Measurements from ENCODE around the gene RAB7B. TPM values are rescaled to one million over a fixed set of nuclear protein-coding genes. Genes with fewer than 3 reads are reported as not detected.
A peak's percentile ranks its signal among the peaks of the same experiment; 100 is the strongest.

The RAB7B gene
- total RNA-seq, 2 donors from 2014 or later, result 16.1 to 17.5 TPM

DNA sequence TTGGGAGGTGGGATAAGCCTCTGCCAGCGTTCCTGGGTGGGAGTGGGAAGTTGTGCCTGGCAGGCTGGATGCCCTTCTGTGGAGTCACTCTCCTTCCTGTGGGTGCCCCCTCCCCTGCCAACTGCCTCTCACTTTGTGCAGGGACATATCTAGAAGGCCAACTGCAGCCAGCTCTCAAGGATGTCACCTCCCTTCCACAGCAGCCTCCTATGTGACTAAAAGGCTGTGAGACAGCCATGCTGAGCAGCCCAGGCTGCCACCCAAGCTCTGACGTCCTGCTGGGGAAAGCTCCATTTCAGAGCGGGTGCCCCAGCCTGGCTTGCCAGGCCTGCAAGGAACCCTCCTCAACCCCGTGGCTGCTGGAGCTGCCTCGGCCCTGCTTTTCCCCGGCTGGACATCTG is 40.4 kb downstream of the RAB7B start:
- intact Hi-C loops (cut with DNase I), result no loop called here
- no peaks in the 10 kb centered on the region for H3K27me3 ChIP-seq (replicated peaks; ENCODE audit: insufficient read depth)
- no peak for TF ChIP-seq POLR2A (IDR thresholded peaks at IDR 0.05)
- no peak for TF ChIP-seq POLR2AphosphoS5 (IDR thresholded peaks at IDR 0.05)
- TF ChIP-seq, protein P1, sequence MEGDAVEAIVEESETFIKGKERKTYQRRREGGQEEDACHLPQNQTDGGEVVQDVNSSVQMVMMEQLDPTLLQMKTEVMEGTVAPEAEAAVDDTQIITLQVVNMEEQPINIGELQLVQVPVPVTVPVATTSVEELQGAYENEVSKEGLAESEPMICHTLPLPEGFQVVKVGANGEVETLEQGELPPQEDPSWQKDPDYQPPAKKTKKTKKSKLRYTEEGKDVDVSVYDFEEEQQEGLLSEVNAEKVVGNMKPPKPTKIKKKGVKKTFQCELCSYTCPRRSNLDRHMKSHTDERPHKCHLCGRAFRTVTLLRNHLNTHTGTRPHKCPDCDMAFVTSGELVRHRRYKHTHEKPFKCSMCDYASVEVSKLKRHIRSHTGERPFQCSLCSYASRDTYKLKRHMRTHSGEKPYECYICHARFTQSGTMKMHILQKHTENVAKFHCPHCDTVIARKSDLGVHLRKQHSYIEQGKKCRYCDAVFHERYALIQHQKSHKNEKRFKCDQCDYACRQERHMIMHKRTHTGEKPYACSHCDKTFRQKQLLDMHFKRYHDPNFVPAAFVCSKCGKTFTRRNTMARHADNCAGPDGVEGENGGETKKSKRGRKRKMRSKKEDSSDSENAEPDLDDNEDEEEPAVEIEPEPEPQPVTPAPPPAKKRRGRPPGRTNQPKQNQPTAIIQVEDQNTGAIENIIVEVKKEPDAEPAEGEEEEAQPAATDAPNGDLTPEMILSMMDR (IDR thresholded peaks at IDR 0.05), result no peak
- no peak overlapping the region for H3K4me3 ChIP-seq
- no peak for DNase-seq (ENCODE audit: low spot score)
- no peak overlapping the region for H3K27ac ChIP-seq
- 64% methylated on average over 6 of the region's 6 CpGs for WGBS
- no peaks in the 10 kb centered on the region for H3K4me1 ChIP-seq (replicated peaks)
- H3K9me3 ChIP-seq, result no peaks in the 10 kb centered on the region
- H3K36me3 ChIP-seq, result no peaks in the 10 kb centered on the region

DNA sequence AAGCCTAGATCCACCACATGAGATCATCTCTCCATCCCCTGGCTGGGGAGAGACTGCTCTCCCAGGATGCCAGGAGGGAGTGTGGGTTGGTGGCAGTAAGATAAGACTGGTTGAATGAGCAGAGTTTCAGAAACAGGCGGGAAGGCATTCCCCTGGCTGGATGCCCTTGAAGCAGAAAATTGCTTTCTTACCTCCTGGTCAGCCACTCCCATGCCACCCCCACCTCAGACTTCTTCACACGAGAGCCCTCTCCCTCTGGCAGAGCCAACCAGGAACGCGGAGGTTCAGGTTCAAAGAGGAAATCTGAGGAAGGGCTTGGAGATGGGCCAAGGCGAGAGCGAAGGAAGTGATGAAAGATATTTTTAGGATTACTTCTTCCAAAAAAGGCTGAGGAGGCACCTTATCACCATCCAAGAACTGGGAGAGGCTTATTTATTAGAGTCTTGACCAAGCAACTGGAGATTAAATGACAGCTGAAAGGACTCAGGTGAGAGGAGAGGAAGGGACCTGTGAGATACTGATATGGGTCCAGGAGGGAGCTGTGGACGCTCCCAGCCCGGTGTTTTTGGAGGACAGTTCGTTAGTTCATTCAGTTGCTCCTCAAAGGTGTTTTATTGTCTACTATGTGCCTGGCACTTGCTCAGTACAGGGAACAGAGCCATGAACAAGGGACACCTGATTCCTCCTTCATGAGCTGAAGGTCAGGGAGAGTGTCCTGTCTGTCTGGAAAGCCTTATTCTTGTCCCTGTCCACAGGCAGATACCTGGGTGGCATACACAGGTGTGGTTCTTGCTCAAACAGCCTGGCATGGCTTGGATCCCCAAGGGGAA is 41.0 kb downstream of the RAB7B start:
- no peaks in the 10 kb centered on the region for H3K27me3 ChIP-seq (replicated peaks; ENCODE audit: insufficient read depth)
- H3K4me1 ChIP-seq (replicated peaks), result no peaks in the 10 kb centered on the region
- H3K4me3 ChIP-seq, result no peak overlapping the region
- DNase-seq (ENCODE audit: low spot score), result peak; percentile 25
- H3K9me3 ChIP-seq, result no peaks in the 10 kb centered on the region
- intact Hi-C loops (cut with DNase I), result no loop called here
- WGBS, result 18% methylated on average over 9 of the region's 9 CpGs
- no peak overlapping the region for H3K27ac ChIP-seq
- TF ChIP-seq, protein P1 (IDR thresholded peaks at IDR 0.05), result no peak
- TF ChIP-seq POLR2AphosphoS5 (IDR thresholded peaks at IDR 0.05), result peak; percentile 10
- TF ChIP-seq POLR2A (IDR thresholded peaks at IDR 0.05), result no peak
- H3K36me3 ChIP-seq, result no peaks in the 10 kb centered on the region

DNA sequence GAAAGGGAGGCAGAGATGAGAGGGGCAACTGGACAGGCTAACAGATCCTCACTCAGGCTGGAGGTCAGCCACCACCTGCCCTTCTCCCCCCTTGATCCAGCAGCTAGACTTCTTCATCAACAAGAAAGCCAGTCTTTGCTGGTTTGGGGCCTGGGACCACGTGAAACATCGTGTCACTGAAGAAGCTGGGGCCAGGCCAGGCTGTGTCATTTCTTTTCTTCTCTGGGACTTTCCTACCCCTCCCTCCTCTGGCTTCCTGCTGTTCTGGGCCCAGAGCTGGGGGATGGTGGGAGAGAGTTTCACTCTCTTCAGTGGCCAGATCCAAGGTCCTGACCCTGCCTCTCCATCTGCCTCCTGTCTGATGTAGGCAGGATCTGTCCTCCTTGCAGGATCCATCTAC is 41.8 kb downstream of the RAB7B start:
- no peak for DNase-seq (ENCODE audit: low spot score)
- no peak overlapping the region for H3K4me3 ChIP-seq
- no peaks in the 10 kb centered on the region for H3K36me3 ChIP-seq
- H3K27ac ChIP-seq, result no peak overlapping the region
- no peaks in the 10 kb centered on the region for H3K4me1 ChIP-seq (replicated peaks)
- H3K27me3 ChIP-seq (replicated peaks; ENCODE audit: insufficient read depth), result no peaks in the 10 kb centered on the region
- intact Hi-C loops (cut with DNase I), result no loop called here
- 26% methylated on average over 2 of the region's 2 CpGs for WGBS
- TF ChIP-seq POLR2A (IDR thresholded peaks at IDR 0.05), result no peak
- TF ChIP-seq POLR2AphosphoS5 (IDR thresholded peaks at IDR 0.05), result no peak
- TF ChIP-seq, protein P1 (IDR thresholded peaks at IDR 0.05), result no peak
- H3K9me3 ChIP-seq, result no peaks in the 10 kb centered on the region

DNA sequence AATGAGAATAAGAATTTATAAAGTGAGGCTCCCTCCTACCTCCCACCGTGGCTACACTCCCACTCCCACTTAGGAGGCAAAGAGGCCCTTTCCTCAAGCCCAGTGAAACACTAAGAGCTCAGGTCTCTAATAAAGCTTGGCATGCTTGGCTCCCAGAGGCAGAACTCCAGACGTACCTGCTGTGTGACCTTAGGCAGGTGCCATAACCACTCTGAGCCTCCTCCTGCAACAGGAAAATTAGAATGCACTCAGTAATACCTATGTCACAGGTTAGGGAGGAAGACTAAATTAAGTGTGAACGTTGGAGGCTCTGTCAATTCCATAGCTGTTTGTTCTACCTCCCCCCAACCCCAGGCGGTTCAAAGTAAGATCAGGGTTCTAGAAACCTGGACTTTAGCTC is 43.4 kb downstream of the RAB7B start:
- no peak for DNase-seq (ENCODE audit: low spot score)
- Histone ChIP-seq H3K9me3 (no peaks in the 10 kb centered on the region), H3K4me3 (no peak overlapping the region), H3K27me3 (replicated peaks; ENCODE audit: insufficient read depth) (no peaks in the 10 kb centered on the region), H3K4me1 (replicated peaks) (no peaks in the 10 kb centered on the region), H3K27ac (no peak overlapping the region), H3K36me3 (no peaks in the 10 kb centered on the region)
- TF ChIP-seq POLR2A (IDR thresholded peaks at IDR 0.05), result no peak
- TF ChIP-seq, protein P1 (IDR thresholded peaks at IDR 0.05), result no peak
- intact Hi-C loops (cut with DNase I), result no loop called here
- WGBS, result 71% methylated on average over 4 of the region's 4 CpGs

DNA sequence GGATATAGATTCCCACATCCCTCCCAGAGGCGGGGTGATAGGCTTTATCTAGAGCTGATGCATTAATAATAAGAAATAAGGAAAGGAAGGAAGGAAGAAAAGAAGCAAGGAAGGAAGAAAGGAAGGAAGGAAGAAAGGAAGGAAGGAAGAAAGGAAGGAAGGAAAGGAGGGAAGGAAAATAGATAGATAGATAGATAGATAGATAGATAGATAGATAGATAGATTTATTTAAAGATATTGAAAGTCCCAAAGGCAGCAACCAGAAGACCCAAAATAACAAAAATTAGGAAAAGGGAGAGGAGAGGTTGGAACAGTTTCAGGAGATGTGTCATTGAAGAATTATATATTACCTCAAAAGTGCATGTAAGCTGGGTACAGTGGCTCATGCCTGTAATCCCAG is 47.7 kb downstream of the RAB7B start:
- intact Hi-C loops (cut with DNase I), result no loop called here
- no peaks in the 10 kb centered on the region for H3K36me3 ChIP-seq
- no peaks in the 10 kb centered on the region for H3K27me3 ChIP-seq (replicated peaks; ENCODE audit: insufficient read depth)
- DNase-seq (ENCODE audit: low spot score), result no peak
- no peak for TF ChIP-seq POLR2AphosphoS5 (IDR thresholded peaks at IDR 0.05)
- TF ChIP-seq, protein P1 (IDR thresholded peaks at IDR 0.05), result no peak
- H3K27ac ChIP-seq, result no peak overlapping the region
- no peak overlapping the region for H3K4me3 ChIP-seq
- WGBS, result 89% methylated on average over 1 of the region's 1 CpG
- H3K9me3 ChIP-seq, result no peaks in the 10 kb centered on the region
- no peaks in the 10 kb centered on the region for H3K4me1 ChIP-seq (replicated peaks)
